Activated T-cell treated with anti-CD3 and anti-CD28 coated beads, Interleukin-2, amount 50 U/mL, for 4 hours (primary cell): Measurements from ENCODE around the gene STPG2. TPM values are rescaled to one million over a fixed set of nuclear protein-coding genes. Genes with fewer than 3 reads are reported as not detected.

Experiments used
- ATAC-seq, 2 donors: fragments of 200-7000 bp; cut with Tn5 transposase; one replicate each; pipeline ENCODE4 v1.10.0; 2021
- DNase-seq: peaks from one replicate; pipeline ENCODE4 v3.0.0-alpha.2; 2020
- H3K27me3 Mint-ChIP-seq: one replicate; pipeline ENCODE4 v1.8.0; 2021; ENCODE audit warnings: low read depth, mixed read lengths
- H3K36me3 Mint-ChIP-seq: one replicate; pipeline ENCODE4 v1.8.0; 2022; ENCODE audit warnings: mixed read lengths; ENCODE audit not compliant: insufficient read depth
- H3K4me1 Mint-ChIP-seq: one replicate; pipeline ENCODE4 v1.8.0; 2021; ENCODE audit warnings: low read depth, mixed read lengths
- H3K4me3 Mint-ChIP-seq: one replicate; pipeline ENCODE4 v1.8.0; 2021; ENCODE audit warnings: mild to moderate bottlenecking, moderate library complexity, mixed read lengths
- H3K9me3 Mint-ChIP-seq: one replicate; pipeline ENCODE4 v1.8.0; 2021; ENCODE audit warnings: mixed read lengths
- total RNA-seq, 3 donors: library from RNA; stranded (reverse); gene quantifications; one replicate each; pipeline ENCODE4 v1.2.1, GENCODE V29; 2021

Gene STPG2
- total RNA-seq, 3 donors from 2014 or later = not detected

- no peak for ATAC-seq
- peaks cover 4% of the 10 kb centered on the region for H3K27me3 Mint-ChIP-seq
- no peaks in the 10 kb centered on the region for H3K36me3 Mint-ChIP-seq
- no peaks in the 10 kb centered on the region for H3K4me1 Mint-ChIP-seq
- DNase-seq = no peak
- H3K4me3 Mint-ChIP-seq = no peak overlapping the region
- H3K9me3 Mint-ChIP-seq = peaks cover 20% of the 10 kb centered on the region
Observed at GRCh38 chr4:98027827-98028226, 115.4 kb downstream of the STPG2 start.

- H3K4me1 Mint-ChIP-seq = no peaks in the 10 kb centered on the region
- H3K27me3 Mint-ChIP-seq = peaks cover 4% of the 10 kb centered on the region
- ATAC-seq (no peak), DNase-seq (no peak)
- H3K36me3 Mint-ChIP-seq = no peaks in the 10 kb centered on the region
- no peak overlapping the region for H3K4me3 Mint-ChIP-seq
- H3K9me3 Mint-ChIP-seq = peaks cover 12% of the 10 kb centered on the region
Observed at GRCh38 chr4:98026362-98026761, 116.9 kb downstream of the STPG2 start.

- ATAC-seq = no peak
- Mint-ChIP-seq H3K4me1 (no peaks in the 10 kb centered on the region), H3K9me3 (peaks cover 40% of the 10 kb centered on the region), H3K36me3 (no peaks in the 10 kb centered on the region), H3K27me3 (no peaks in the 10 kb centered on the region), H3K4me3 (no peak overlapping the region)
- no peak for DNase-seq
Observed at GRCh38 chr4:98006814-98007412, 136.4 kb downstream of the STPG2 start.

- no peaks in the 10 kb centered on the region for H3K36me3 Mint-ChIP-seq
- no peaks in the 10 kb centered on the region for H3K4me1 Mint-ChIP-seq
- H3K27me3 Mint-ChIP-seq = no peaks in the 10 kb centered on the region
- peaks cover 33% of the 10 kb centered on the region for H3K9me3 Mint-ChIP-seq
- no peak for DNase-seq
- no peak for ATAC-seq
- no peak overlapping the region for H3K4me3 Mint-ChIP-seq
Observed at GRCh38 chr4:98006060-98006459, 137.2 kb downstream of the STPG2 start.

GRCh38 chr4:98000940-98001339 is 142.3 kb downstream of the STPG2 start:
- no peak overlapping the region for H3K4me3 Mint-ChIP-seq
- DNase-seq (no peak), ATAC-seq (no peak)
- H3K4me1 Mint-ChIP-seq = no peaks in the 10 kb centered on the region
- peaks cover 13% of the 10 kb centered on the region for H3K9me3 Mint-ChIP-seq
- H3K27me3 Mint-ChIP-seq = no peaks in the 10 kb centered on the region
- no peaks in the 10 kb centered on the region for H3K36me3 Mint-ChIP-seq

- Mint-ChIP-seq H3K9me3 (peaks cover 26% of the 10 kb centered on the region), H3K27me3 (peaks cover 3% of the 10 kb centered on the region)
- DNase-seq = no peak
Observed at GRCh38 chr4:97998203-97998602, 145.1 kb downstream of the STPG2 start.

GRCh38 chr4:97994765-97995465 is 148.4 kb downstream of the STPG2 start:
- no peak for DNase-seq
- no peak overlapping the region for H3K4me3 Mint-ChIP-seq
- H3K9me3 Mint-ChIP-seq = peaks cover 29% of the 10 kb centered on the region
- H3K4me1 Mint-ChIP-seq = no peaks in the 10 kb centered on the region
- ATAC-seq = no peak
- H3K36me3 Mint-ChIP-seq = no peaks in the 10 kb centered on the region
- H3K27me3 Mint-ChIP-seq = peaks cover 3% of the 10 kb centered on the region

More at GRCh38 chr4:97998203-97998602, 145.1 kb downstream of the STPG2 start:
- no peaks in the 10 kb centered on the region for H3K4me1 Mint-ChIP-seq
- no peak for ATAC-seq
- H3K4me3 Mint-ChIP-seq = no peak overlapping the region
- no peaks in the 10 kb centered on the region for H3K36me3 Mint-ChIP-seq

GRCh38 chr4:97990409-97990808 is 152.9 kb downstream of the STPG2 start:
- Mint-ChIP-seq H3K27me3 (peaks cover 3% of the 10 kb centered on the region), H3K4me1 (no peaks in the 10 kb centered on the region), H3K4me3 (no peak overlapping the region), H3K9me3 (peaks cover 16% of the 10 kb centered on the region), H3K36me3 (no peaks in the 10 kb centered on the region)
- ATAC-seq (no peak), DNase-seq (no peak)

GRCh38 chr4:97987019-97987648 is 156.1 kb downstream of the STPG2 start:
- Mint-ChIP-seq H3K36me3 (no peaks in the 10 kb centered on the region), H3K9me3 (no peaks in the 10 kb centered on the region), H3K4me3 (no peak overlapping the region), H3K4me1 (no peaks in the 10 kb centered on the region), H3K27me3 (no peaks in the 10 kb centered on the region)
- DNase-seq (no peak), ATAC-seq (no peak)

- DNase-seq = no peak
- ATAC-seq = no peak
- no peaks in the 10 kb centered on the region for H3K4me1 Mint-ChIP-seq
- H3K36me3 Mint-ChIP-seq = no peaks in the 10 kb centered on the region
- H3K9me3 Mint-ChIP-seq = no peaks in the 10 kb centered on the region
- H3K4me3 Mint-ChIP-seq = no peak overlapping the region
- H3K27me3 Mint-ChIP-seq = no peaks in the 10 kb centered on the region
Observed at GRCh38 chr4:97984545-97985131, 158.6 kb downstream of the STPG2 start.

- no peaks in the 10 kb centered on the region for H3K27me3 Mint-ChIP-seq
- no peak overlapping the region for H3K4me3 Mint-ChIP-seq
- H3K4me1 Mint-ChIP-seq = no peaks in the 10 kb centered on the region
- H3K36me3 Mint-ChIP-seq = no peaks in the 10 kb centered on the region
- H3K9me3 Mint-ChIP-seq = no peaks in the 10 kb centered on the region
- ATAC-seq (no peak), DNase-seq (no peak)
Observed at GRCh38 chr4:97978791-97979488, 164.3 kb downstream of the STPG2 start.

GRCh38 chr4:97953171-97953941 is 189.9 kb downstream of the STPG2 start:
- ATAC-seq (no peak), DNase-seq (no peak)
- H3K9me3 Mint-ChIP-seq = peaks cover 8% of the 10 kb centered on the region
- H3K4me1 Mint-ChIP-seq = no peaks in the 10 kb centered on the region
- H3K27me3 Mint-ChIP-seq = peaks cover 10% of the 10 kb centered on the region
- H3K36me3 Mint-ChIP-seq = no peaks in the 10 kb centered on the region
- no peak overlapping the region for H3K4me3 Mint-ChIP-seq

GRCh38 chr4:97952763-97953162 is 190.5 kb downstream of the STPG2 start:
- H3K27me3 Mint-ChIP-seq = peaks cover 9% of the 10 kb centered on the region
- peaks cover 11% of the 10 kb centered on the region for H3K9me3 Mint-ChIP-seq
- no peak for DNase-seq
- no peak overlapping the region for H3K4me3 Mint-ChIP-seq
- no peaks in the 10 kb centered on the region for H3K4me1 Mint-ChIP-seq
- no peaks in the 10 kb centered on the region for H3K36me3 Mint-ChIP-seq
- ATAC-seq = no peak

- ATAC-seq (no peak), DNase-seq (no peak)
- Mint-ChIP-seq H3K36me3 (no peaks in the 10 kb centered on the region), H3K9me3 (peaks cover 11% of the 10 kb centered on the region), H3K4me3 (no peak overlapping the region), H3K4me1 (no peaks in the 10 kb centered on the region), H3K27me3 (peaks cover 4% of the 10 kb centered on the region)
Observed at GRCh38 chr4:97950836-97951235, 192.4 kb downstream of the STPG2 start.
